PC-9 (cell line): ENCODE measurements around the gene ITSN1. TPM values are rescaled to one million over a fixed set of nuclear protein-coding genes. Genes with fewer than 3 reads are reported as not detected.

Experiments used
- BruUV-seq: library from RNA; stranded (reverse); fragments of 400-500 nt; replicated peaks from 2 replicates; lab custom pipeline; 2021; lab: Mats Ljungman, UMichigan
- CTCF ChIA-PET: fragments of 300-600 bp; sonication (Branson Sonifier 250); formaldehyde crosslinking; loops from one replicate; lab custom pipeline; 2022; ENCODE audit warnings: antibody characterized with exemption; lab: Charles Lee
- POLR2A ChIA-PET: fragments of 300-600 bp; sonication (Branson Sonifier 250); formaldehyde crosslinking; loops from one replicate; lab custom pipeline; 2022; ENCODE audit warnings: antibody characterized with exemption; ENCODE audit not compliant: unreplicated experiment; lab: Charles Lee
- DNase-seq, 2 experiments: peaks; one replicate each; pipeline versions ENCODE4 v3.0.0 to v3.0.0-alpha.2; 2015 to 2022; ENCODE audit warnings: mixed read lengths in 1 of 2
- H2AFZ ChIP-seq: fragments of 200-600 bp; sonication (generic); 2 replicates; pipeline ENCODE4 v1.8.1; 2017; ENCODE audit warnings: antibody characterized with exemption
- H3F3A ChIP-seq: fragments of 200-600 bp; sonication (generic); 2 replicates; pipeline ENCODE4 v1.8.1; 2017; ENCODE audit warnings: antibody characterized with exemption, mild to moderate bottlenecking, low read depth; ENCODE audit not compliant: insufficient read depth
- H3K27ac ChIP-seq: fragments of 200-600 bp; sonication (generic); 2 replicates; pipeline ENCODE4 v1.6.1; 2016; ENCODE audit warnings: mixed run types
- H3K27me3 ChIP-seq: fragments of 200-600 bp; sonication (generic); 2 replicates; pipeline ENCODE4 v1.6.1; 2016; ENCODE audit warnings: low read depth, mixed run types; ENCODE audit not compliant: insufficient read depth
- H3K36me3 ChIP-seq: fragments of 200-600 bp; sonication (generic); 2 replicates; pipeline ENCODE4 v1.6.1; 2016; ENCODE audit warnings: low read depth, mixed run types
- H3K4me1 ChIP-seq: fragments of 200-600 bp; sonication (generic); replicated peaks from 2 replicates; pipeline ENCODE4 v1.6.1; 2016; ENCODE audit warnings: mixed run types; ENCODE audit not compliant: insufficient read depth
- H3K4me2 ChIP-seq: fragments of 200-600 bp; sonication (generic); 2 replicates; pipeline ENCODE4 v1.6.1; 2017; ENCODE audit warnings: mixed run types
- H3K4me3 ChIP-seq: fragments of 200-600 bp; sonication (generic); 2 replicates; pipeline ENCODE4 v1.6.1; 2016; ENCODE audit warnings: mixed run types
- H3K79me2 ChIP-seq: fragments of 200-600 bp; sonication (generic); 2 replicates; pipeline ENCODE4 v1.6.1; 2017; ENCODE audit warnings: low read depth, mixed run types
- H3K9me2 ChIP-seq: fragments of 200-600 bp; sonication (generic); 2 replicates; pipeline ENCODE4 v1.8.1; 2017; ENCODE audit warnings: mild to moderate bottlenecking; ENCODE audit not compliant: insufficient read depth
- H3K9me3 ChIP-seq: fragments of 200-600 bp; sonication (generic); 2 replicates; pipeline ENCODE4 v1.8.1; 2016; ENCODE audit warnings: low read depth; ENCODE audit not compliant: insufficient read depth
- H4K20me1 ChIP-seq: fragments of 200-600 bp; sonication (generic); 2 replicates; pipeline ENCODE4 v1.8.1; 2017; ENCODE audit not compliant: insufficient read depth
- CTCF ChIP-seq: fragments of 200-600 bp; sonication (generic); conservative IDR thresholded peaks from 2 replicates; pipeline ENCODE4 v1.6.1; 2017; ENCODE audit warnings: mixed run types, antibody characterized with exemption, mild to moderate bottlenecking, moderate library complexity
- EZH2 ChIP-seq: fragments of 200-600 bp; sonication (generic); IDR thresholded peaks from 2 replicates; pipeline ENCODE4 v1.8.0; 2017; ENCODE audit warnings: antibody characterized with exemption, low read depth
- intact Hi-C: fragments of 100-400 bp; cut with micrococcal nuclease; formaldehyde crosslinking; loops from one replicate; pipeline ENCODE4 v1.10.0; 2022; ENCODE audit not compliant: unreplicated experiment
- total RNA-seq: library from RNA; stranded (reverse); gene quantifications from 2 replicates; pipeline ENCODE4 v1.2.3, GENCODE V29; 2021

The ITSN1 gene
- total RNA-seq, 1 experiment from 2014 or later: 46.3 TPM

GRCh38 chr21:33817138-33817537 lies 174.8 kb downstream of the ITSN1 start:
- Histone ChIP-seq H3F3A (no peaks in the 10 kb centered on the region), H3K79me2 (no peaks in the 10 kb centered on the region), H3K27me3 (no peaks in the 10 kb centered on the region), H3K4me2 (no peak overlapping the region), H3K36me3 (no peaks in the 10 kb centered on the region), H4K20me1 (no peaks in the 10 kb centered on the region), H3K4me3 (no peak overlapping the region), H2AFZ (no peak overlapping the region), H3K9me3 (no peaks in the 10 kb centered on the region), H3K27ac (no peak overlapping the region), H3K9me2 (no peaks in the 10 kb centered on the region), H3K4me1 (no peaks in the 10 kb centered on the region)
- BruUV-seq: no TSS peak
- CTCF ChIA-PET: no interaction called here
- POLR2A ChIA-PET: no interaction called here
- no peak for DNase-seq
- intact Hi-C loops: no loop called here
- no peak for TF ChIP-seq EZH2
- no peak for TF ChIP-seq CTCF

- H2AFZ ChIP-seq: no peak overlapping the region
- BruUV-seq: no TSS peak
- CTCF ChIA-PET: no interaction called here
These were observed 175.6 kb downstream of the ITSN1 start for GRCh38 chr21:33817663-33818451.

GRCh38 chr21:33820230-33820770 lies 178.0 kb downstream of the ITSN1 start:
- intact Hi-C loops: no loop called here
- no peaks in the 10 kb centered on the region for H4K20me1 ChIP-seq
- ChIA-PET CTCF (no interaction called here), POLR2A (no interaction called here)
- no peaks in the 10 kb centered on the region for H3K9me3 ChIP-seq
- H3K4me2 ChIP-seq: no peak overlapping the region
- no peaks in the 10 kb centered on the region for H3K27me3 ChIP-seq
- H2AFZ ChIP-seq: no peak overlapping the region
- no peak overlapping the region for H3K27ac ChIP-seq
- DNase-seq: no peak
- H3K4me3 ChIP-seq: no peak overlapping the region
- TF ChIP-seq EZH2 (no peak), CTCF (no peak)
- H3F3A ChIP-seq: no peaks in the 10 kb centered on the region
- H3K4me1 ChIP-seq: no peaks in the 10 kb centered on the region
- H3K79me2 ChIP-seq: no peaks in the 10 kb centered on the region
- no peaks in the 10 kb centered on the region for H3K36me3 ChIP-seq
- BruUV-seq: no TSS peak
- H3K9me2 ChIP-seq: no peaks in the 10 kb centered on the region

More at GRCh38 chr21:33817663-33818451, 175.6 kb downstream of the ITSN1 start:
- Histone ChIP-seq H3K9me3 (no peaks in the 10 kb centered on the region), H3K9me2 (no peaks in the 10 kb centered on the region), H3K79me2 (no peaks in the 10 kb centered on the region), H3K4me2 (no peak overlapping the region), H3K27ac (no peak overlapping the region), H3K27me3 (no peaks in the 10 kb centered on the region), H3K36me3 (no peaks in the 10 kb centered on the region), H3K4me1 (no peaks in the 10 kb centered on the region), H3K4me3 (no peak overlapping the region), H3F3A (no peaks in the 10 kb centered on the region), H4K20me1 (no peaks in the 10 kb centered on the region)
- POLR2A ChIA-PET: no interaction called here
- intact Hi-C loops: no loop called here
- no peak for DNase-seq
- no peak for TF ChIP-seq EZH2
